Measurements from ENCODE around the gene FAM13B.

Gene FAM13B

GRCh38 chr5:137914758-137915157 lies 118.1 kb downstream of the FAM13B start:
- no peaks in the 10 kb centered on the region for H3K4me1 Mint-ChIP-seq (ENCODE audit: low read depth)
- H3K4me3 Mint-ChIP-seq, result no peak overlapping the region
- peaks cover 5% of the 10 kb centered on the region for H3K27me3 Mint-ChIP-seq
- no peak overlapping the region for H3K27ac Mint-ChIP-seq
- H3K36me3 Mint-ChIP-seq, result peaks cover 2% of the 10 kb centered on the region
- peaks cover 10% of the 10 kb centered on the region for H3K9me3 Mint-ChIP-seq (ENCODE audit: low read depth)

GRCh38 chr5:137902408-137903133 lies 130.3 kb downstream of the FAM13B start:
- no peak overlapping the region for H3K4me3 Mint-ChIP-seq
- H3K36me3 Mint-ChIP-seq, result no peaks in the 10 kb centered on the region
- H3K27me3 Mint-ChIP-seq, result no peaks in the 10 kb centered on the region
- no peak overlapping the region for H3K27ac Mint-ChIP-seq
- no peaks in the 10 kb centered on the region for H3K4me1 Mint-ChIP-seq (ENCODE audit: low read depth)
- H3K9me3 Mint-ChIP-seq (ENCODE audit: low read depth), result no peaks in the 10 kb centered on the region

GRCh38 chr5:137901011-137901817 lies 131.7 kb downstream of the FAM13B start:
- Mint-ChIP-seq H3K4me1 (ENCODE audit: low read depth) (no peaks in the 10 kb centered on the region), H3K9me3 (ENCODE audit: low read depth) (no peaks in the 10 kb centered on the region), H3K27ac (no peak overlapping the region), H3K36me3 (no peaks in the 10 kb centered on the region), H3K4me3 (no peak overlapping the region), H3K27me3 (no peaks in the 10 kb centered on the region)

GRCh38 chr5:137899493-137899892 lies 133.4 kb downstream of the FAM13B start:
- H3K36me3 Mint-ChIP-seq, result no peaks in the 10 kb centered on the region
- no peaks in the 10 kb centered on the region for H3K27me3 Mint-ChIP-seq
- no peak overlapping the region for H3K4me3 Mint-ChIP-seq
- no peaks in the 10 kb centered on the region for H3K4me1 Mint-ChIP-seq (ENCODE audit: low read depth)
- no peak overlapping the region for H3K27ac Mint-ChIP-seq
- H3K9me3 Mint-ChIP-seq (ENCODE audit: low read depth), result no peaks in the 10 kb centered on the region

- no peak overlapping the region for H3K4me3 Mint-ChIP-seq
- H3K27ac Mint-ChIP-seq, result no peak overlapping the region
- H3K27me3 Mint-ChIP-seq, result no peaks in the 10 kb centered on the region
- H3K9me3 Mint-ChIP-seq (ENCODE audit: low read depth), result no peaks in the 10 kb centered on the region
- no peaks in the 10 kb centered on the region for H3K36me3 Mint-ChIP-seq
- H3K4me1 Mint-ChIP-seq (ENCODE audit: low read depth), result no peaks in the 10 kb centered on the region
Observed at GRCh38 chr5:137896560-137896959, 136.3 kb downstream of the FAM13B start.

- no peaks in the 10 kb centered on the region for H3K36me3 Mint-ChIP-seq
- H3K4me1 Mint-ChIP-seq (ENCODE audit: low read depth), result peaks cover 3% of the 10 kb centered on the region
- no peak overlapping the region for H3K27ac Mint-ChIP-seq
- H3K4me3 Mint-ChIP-seq, result no peak overlapping the region
- H3K9me3 Mint-ChIP-seq (ENCODE audit: low read depth), result no peaks in the 10 kb centered on the region
- H3K27me3 Mint-ChIP-seq, result no peaks in the 10 kb centered on the region
Observed at GRCh38 chr5:137894586-137894985, 138.3 kb downstream of the FAM13B start.

GRCh38 chr5:137891849-137892248 lies 141.0 kb downstream of the FAM13B start:
- Mint-ChIP-seq H3K4me3 (no peak overlapping the region), H3K4me1 (ENCODE audit: low read depth) (peaks cover 25% of the 10 kb centered on the region), H3K27me3 (no peaks in the 10 kb centered on the region), H3K36me3 (no peaks in the 10 kb centered on the region), H3K9me3 (ENCODE audit: low read depth) (no peaks in the 10 kb centered on the region), H3K27ac (no peak overlapping the region)

GRCh38 chr5:137890845-137891244 lies 142.0 kb downstream of the FAM13B start:
- Mint-ChIP-seq H3K36me3 (no peaks in the 10 kb centered on the region), H3K27me3 (no peaks in the 10 kb centered on the region), H3K9me3 (ENCODE audit: low read depth) (no peaks in the 10 kb centered on the region), H3K27ac (no peak overlapping the region), H3K4me3 (no peak overlapping the region), H3K4me1 (ENCODE audit: low read depth) (peaks cover 31% of the 10 kb centered on the region)

- Mint-ChIP-seq H3K4me3 (peak within 1 kb of the TSS; percentile 93), H3K4me1 (ENCODE audit: low read depth) (peaks cover 33% of the 10 kb centered on the region), H3K36me3 (no peaks in the 10 kb centered on the region), H3K27me3 (no peaks in the 10 kb centered on the region), H3K27ac (peak within 1 kb of the TSS; percentile 92), H3K9me3 (ENCODE audit: low read depth) (no peaks in the 10 kb centered on the region)
Observed at GRCh38 chr5:137888863-137889759, 143.8 kb downstream of the FAM13B start, which contains the start of gene PKD2L2. PKD2L2 (plus strand) TSS chr5:137889457; CDS start chr5:137889492, 35 bp downstream.

- H3K9me3 Mint-ChIP-seq (ENCODE audit: low read depth), result no peaks in the 10 kb centered on the region
- H3K27me3 Mint-ChIP-seq, result no peaks in the 10 kb centered on the region
- peak overlapping the region; percentile 93 for H3K4me3 Mint-ChIP-seq
- peak overlapping the region; percentile 92 for H3K27ac Mint-ChIP-seq
- peaks cover 2% of the 10 kb centered on the region for H3K36me3 Mint-ChIP-seq
- H3K4me1 Mint-ChIP-seq (ENCODE audit: low read depth), result peaks cover 33% of the 10 kb centered on the region
Observed at GRCh38 chr5:137888466-137888862, 144.4 kb downstream of the FAM13B start.

Data from activated naive CD8-positive, alpha-beta T cell (primary cell).